SK-N-MC (cell line): Measurements from ENCODE around the gene ABCC1.

Source experiments
- DNase-seq: peaks from one replicate; pipeline ENCODE4 v3.0.0-alpha.2; 2011; ENCODE audit warnings: low read depth, low spot score
- H3K27ac ChIP-seq: fragments of 200-600 bp; sonication (generic); 2 replicates; pipeline ENCODE4 v1.5.1; 2016; ENCODE audit warnings: mixed run types
- H3K36me3 ChIP-seq: fragments of 200-600 bp; sonication (generic); 2 replicates; pipeline ENCODE4 v1.6.1; 2017; ENCODE audit warnings: antibody characterized with exemption, low read length, mixed read lengths; ENCODE audit not compliant: insufficient read depth
- H3K4me3 ChIP-seq: fragments of 200-600 bp; sonication (generic); 2 replicates; pipeline ENCODE4 v1.5.1; 2016
- H3K9ac ChIP-seq: fragments of 200-600 bp; sonication (generic); 2 replicates; pipeline ENCODE4 v1.8.0; 2017; ENCODE audit warnings: mixed run types, mixed read lengths; ENCODE audit not compliant: insufficient read length
- H3K9me3 ChIP-seq: fragments of 200-600 bp; sonication (generic); 2 replicates; pipeline ENCODE4 v1.6.1; 2017; ENCODE audit warnings: low read depth, mild to moderate bottlenecking, antibody characterized with exemption, low read length, moderate library complexity, mixed read lengths
- EZH2 ChIP-seq: fragments of 200-600 bp; sonication (generic); IDR thresholded peaks from one replicate; pipeline ENCODE4 v1.6.1; 2017; ENCODE audit warnings: antibody characterized with exemption
- FOXP2 ChIP-seq: optimal IDR thresholded peaks from 2 replicates; pipeline ENCODE3; 2011; ENCODE audit warnings: mild to moderate bottlenecking, moderate library complexity; ENCODE audit not compliant: insufficient read depth; ENCODE audit errors: extremely low read length, control extremely low read depth
- POLR2AphosphoS5 ChIP-seq: IDR thresholded peaks from 2 replicates; pipeline ENCODE4 v1.6.1; 2012; ENCODE audit warnings: mild to moderate bottlenecking, low read depth, low read length, borderline replicate concordance

Gene ABCC1

DNA sequence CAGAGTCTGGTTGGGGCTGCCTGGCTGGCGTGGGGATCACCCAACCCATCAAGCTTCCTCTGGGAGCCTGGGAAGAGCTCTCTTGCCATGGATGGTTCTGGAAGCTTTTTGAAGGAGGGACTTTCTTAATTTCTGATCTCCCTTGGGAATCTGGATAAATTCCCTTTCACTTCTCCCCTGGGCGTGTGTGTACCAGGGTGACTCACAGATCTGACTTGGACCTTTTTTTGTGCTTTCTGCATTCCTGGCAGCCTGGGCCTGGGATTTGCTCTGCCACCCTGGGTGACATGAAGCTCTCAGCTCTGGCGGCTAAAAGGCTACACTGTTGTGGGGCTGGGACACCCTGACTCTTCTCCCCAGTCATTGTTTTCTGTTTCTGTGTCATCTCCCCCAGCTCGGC is 70.1 kb downstream of the ABCC1 start:
- Histone ChIP-seq H3K9me3 (no peaks in the 10 kb centered on the region), H3K36me3 (peaks cover 11% of the 10 kb centered on the region), H3K4me3 (no peak overlapping the region), H3K27ac (no peak overlapping the region), H3K9ac (no peak overlapping the region)
- no peak for DNase-seq
- TF ChIP-seq EZH2 = no peak
- no peak for TF ChIP-seq POLR2AphosphoS5
- TF ChIP-seq FOXP2 = no peak

DNA sequence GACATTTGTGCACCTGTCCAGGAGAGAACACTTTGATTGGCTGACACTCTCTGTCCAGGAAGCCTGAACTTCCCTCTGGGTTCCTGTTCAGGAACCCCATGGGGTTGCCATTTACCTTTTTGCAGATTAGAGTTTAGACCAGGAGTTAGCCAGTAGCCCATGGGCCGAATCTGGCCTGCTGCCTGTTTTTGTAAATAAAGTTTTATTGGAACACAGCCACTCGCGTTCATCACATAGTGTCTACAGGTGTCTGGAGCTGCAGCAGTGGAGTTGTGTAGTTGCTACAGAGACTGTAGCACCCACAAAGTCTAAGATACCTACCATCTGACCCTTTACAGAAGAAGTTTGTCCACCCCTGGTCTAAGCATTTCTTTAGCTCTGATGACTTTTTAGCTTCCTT is 70.9 kb downstream of the ABCC1 start:
- TF ChIP-seq EZH2 (no peak), FOXP2 (no peak), POLR2AphosphoS5 (no peak)
- no peak for DNase-seq
- Histone ChIP-seq H3K36me3 (peaks cover 11% of the 10 kb centered on the region), H3K9me3 (no peaks in the 10 kb centered on the region), H3K9ac (no peak overlapping the region), H3K27ac (no peak overlapping the region), H3K4me3 (no peak overlapping the region)

DNA sequence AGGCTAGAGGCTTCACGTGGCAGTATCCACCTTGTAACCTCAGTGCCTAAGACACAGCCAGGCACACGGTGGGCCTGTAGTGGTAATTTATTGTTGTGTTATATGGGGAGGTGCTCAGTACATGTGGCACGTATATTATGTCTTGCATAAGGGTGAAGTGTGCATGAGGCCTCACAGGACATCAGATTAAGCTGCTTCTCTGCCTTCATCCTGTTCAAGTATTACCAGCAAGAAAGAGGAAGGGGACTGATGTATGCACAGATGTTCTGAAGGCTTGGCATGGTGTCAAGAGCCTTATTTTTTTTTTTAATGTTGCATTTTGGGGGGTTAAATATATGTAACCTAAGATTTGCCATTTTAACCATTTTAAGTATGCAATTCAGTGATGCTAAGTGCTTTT is 71.6 kb downstream of the ABCC1 start:
- Histone ChIP-seq H3K9me3 (no peaks in the 10 kb centered on the region), H3K36me3 (peaks cover 11% of the 10 kb centered on the region), H3K27ac (no peak overlapping the region), H3K4me3 (no peak overlapping the region), H3K9ac (no peak overlapping the region)
- TF ChIP-seq POLR2AphosphoS5 (no peak), FOXP2 (no peak), EZH2 (no peak)
- DNase-seq = no peak

DNA sequence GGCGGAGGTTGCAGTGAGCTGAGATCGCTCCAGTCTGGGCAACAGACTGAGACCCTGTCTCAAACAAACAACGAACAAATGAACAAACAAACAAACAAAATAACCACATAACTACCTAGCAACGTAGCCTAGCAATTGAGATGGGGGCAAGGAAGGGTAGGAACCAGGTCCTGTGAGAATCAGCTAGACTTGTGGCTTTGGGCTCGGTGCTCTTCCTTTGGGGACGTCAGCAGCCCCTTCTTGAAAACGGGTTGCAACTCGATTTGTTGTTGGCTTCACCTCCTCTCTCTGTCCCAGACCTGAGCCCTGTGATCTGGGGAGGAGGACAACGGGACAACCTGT is 72.2 kb downstream of the ABCC1 start:
- H3K9me3 ChIP-seq = no peaks in the 10 kb centered on the region
- no peak overlapping the region for H3K9ac ChIP-seq
- no peak for TF ChIP-seq FOXP2
- TF ChIP-seq POLR2AphosphoS5 = no peak
- no peak for TF ChIP-seq EZH2
- no peak for DNase-seq
- H3K27ac ChIP-seq = no peak overlapping the region
- peaks cover 8% of the 10 kb centered on the region for H3K36me3 ChIP-seq
- no peak overlapping the region for H3K4me3 ChIP-seq

DNA sequence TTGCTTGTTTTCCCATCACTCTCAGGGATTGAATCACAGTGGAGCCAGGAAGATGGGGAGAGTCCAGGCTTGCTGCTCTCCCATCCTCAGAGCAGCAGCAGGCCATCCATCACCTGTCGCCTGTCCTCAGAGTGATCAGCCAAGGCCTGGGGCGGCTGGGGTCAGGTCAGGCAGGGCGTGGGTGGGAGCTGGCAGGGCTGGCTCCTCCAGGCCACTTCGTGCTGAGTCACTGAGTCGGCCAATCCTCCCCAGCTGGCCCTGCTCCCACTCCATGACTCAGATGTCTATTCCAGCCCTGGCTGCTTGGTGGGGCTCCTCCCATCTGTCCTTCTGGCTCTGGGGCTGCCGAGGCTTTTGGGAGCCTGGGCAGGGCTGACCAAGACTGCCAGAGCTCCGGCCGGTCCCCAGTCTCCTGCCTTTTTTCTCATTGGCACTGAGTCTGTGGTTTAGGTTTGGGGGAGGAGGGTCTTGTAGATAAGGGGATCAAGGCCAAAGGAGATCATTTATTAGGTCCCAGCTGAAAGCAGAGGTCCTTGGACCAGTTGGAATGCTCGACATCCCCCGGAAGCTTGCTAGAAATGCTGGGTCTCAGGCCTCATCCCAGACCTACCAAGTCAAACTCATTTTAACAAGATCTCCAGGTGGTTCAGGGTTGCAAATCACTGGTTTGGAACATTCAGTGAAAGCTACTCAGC is 72.7 kb downstream of the ABCC1 start:
- H3K9me3 ChIP-seq = no peaks in the 10 kb centered on the region
- no peak for DNase-seq
- no peak overlapping the region for H3K4me3 ChIP-seq
- no peak overlapping the region for H3K27ac ChIP-seq
- peaks cover 5% of the 10 kb centered on the region; the same call in 1 of the 2 replicates for H3K36me3 ChIP-seq
- no peak for TF ChIP-seq EZH2
- no peak for TF ChIP-seq FOXP2
- no peak for TF ChIP-seq POLR2AphosphoS5
- H3K9ac ChIP-seq = no peak overlapping the region

DNA sequence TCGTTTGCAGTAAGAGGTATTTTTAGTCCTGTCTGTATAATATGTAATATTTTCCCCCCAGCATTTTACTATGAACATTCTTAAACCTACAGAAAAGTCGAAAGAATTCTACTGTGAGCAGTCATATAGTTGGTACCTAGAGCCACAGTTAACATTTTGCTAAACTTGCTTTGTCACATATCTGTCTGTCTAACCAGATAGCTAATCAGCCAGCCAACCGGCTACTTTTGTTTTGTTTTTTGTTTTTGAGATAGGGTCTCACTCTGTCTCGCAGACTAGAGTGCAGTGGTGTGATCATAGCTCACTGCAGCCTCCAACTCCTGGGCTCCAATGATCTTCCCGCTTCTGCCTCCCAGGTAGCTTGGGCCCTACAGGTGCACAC is 73.3 kb downstream of the ABCC1 start:
- no peak overlapping the region for H3K4me3 ChIP-seq
- H3K36me3 ChIP-seq = peaks cover 5% of the 10 kb centered on the region; the same call in 1 of the 2 replicates
- no peak for TF ChIP-seq FOXP2
- TF ChIP-seq POLR2AphosphoS5 = no peak
- no peak overlapping the region for H3K27ac ChIP-seq
- no peak overlapping the region for H3K9ac ChIP-seq
- no peaks in the 10 kb centered on the region for H3K9me3 ChIP-seq
- no peak for DNase-seq

DNA sequence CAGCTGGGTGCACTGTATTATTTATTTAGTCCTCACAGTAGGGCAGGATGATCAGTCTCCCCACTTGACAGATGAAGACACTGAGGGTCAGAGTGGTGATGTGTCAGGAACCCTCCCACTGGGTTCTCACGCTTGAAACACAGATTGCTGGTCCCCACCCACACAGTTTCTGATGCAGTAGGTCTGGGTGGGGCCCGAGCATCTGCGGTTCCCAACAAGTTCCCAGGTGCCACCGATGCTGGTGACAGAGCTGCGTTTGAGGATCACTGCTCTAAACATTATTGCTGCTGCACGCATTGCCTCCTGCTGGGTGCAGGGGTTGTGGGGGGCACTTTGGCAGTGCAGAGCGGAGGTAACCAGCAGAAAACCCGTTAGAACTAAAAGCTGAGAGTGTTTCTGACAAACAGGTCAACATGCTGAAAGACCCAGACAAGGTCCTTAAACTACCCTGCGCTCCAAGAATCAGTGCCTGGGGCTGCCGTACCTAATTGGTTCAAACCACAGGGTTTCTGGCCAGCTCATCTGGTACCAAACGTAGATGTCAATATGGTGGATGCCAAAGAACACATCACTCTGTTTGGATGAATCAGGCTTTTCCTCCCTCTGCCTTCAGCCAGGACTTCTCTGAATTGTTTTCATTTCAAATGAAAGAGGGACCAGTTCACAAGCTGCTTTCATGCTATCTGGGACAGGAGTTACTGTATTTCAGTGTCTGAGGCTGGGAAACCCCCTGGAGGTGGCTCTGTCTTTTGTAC is 76.0 kb downstream of the ABCC1 start:
- H3K36me3 ChIP-seq = no peaks in the 10 kb centered on the region
- no peak overlapping the region for H3K27ac ChIP-seq
- no peak overlapping the region for H3K4me3 ChIP-seq
- no peak overlapping the region for H3K9ac ChIP-seq
- no peaks in the 10 kb centered on the region for H3K9me3 ChIP-seq
- no peak for DNase-seq
- TF ChIP-seq EZH2 (no peak), FOXP2 (no peak), POLR2AphosphoS5 (no peak)

DNA sequence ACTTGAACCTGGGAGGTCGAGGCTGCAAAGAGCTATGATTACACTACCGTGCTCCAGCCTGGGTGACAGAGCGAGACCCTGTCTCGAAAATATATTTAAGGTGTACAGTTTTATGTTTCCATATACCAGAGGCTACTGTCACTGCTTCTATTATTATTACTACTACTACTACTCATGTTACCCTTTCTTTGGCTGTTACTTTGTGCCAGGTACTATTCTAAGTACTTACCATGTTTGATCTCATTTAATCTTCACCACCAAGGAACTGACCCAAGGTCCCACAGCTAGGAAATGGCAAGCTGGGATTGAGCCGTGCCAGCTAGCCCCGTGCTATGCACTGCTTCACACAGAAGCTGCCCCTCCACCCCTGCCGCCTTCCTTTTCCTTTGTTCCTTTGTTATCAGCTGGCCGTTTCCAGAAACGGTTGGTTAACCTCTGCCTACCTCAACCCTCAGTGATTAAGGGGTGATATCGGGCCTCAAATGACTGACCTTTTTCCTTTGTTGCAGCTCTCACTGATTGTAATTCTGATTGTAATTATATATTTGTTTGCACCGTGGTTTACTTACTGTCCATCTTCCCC is 78.4 kb downstream of the ABCC1 start:
- DNase-seq = no peak
- Histone ChIP-seq H3K4me3 (no peak overlapping the region), H3K36me3 (no peaks in the 10 kb centered on the region)

More for the DNA sequence above, 78.4 kb downstream of the ABCC1 start:
- no peaks in the 10 kb centered on the region for H3K9me3 ChIP-seq
- H3K9ac ChIP-seq = no peak overlapping the region
- H3K27ac ChIP-seq = no peak overlapping the region
- TF ChIP-seq EZH2 (no peak), FOXP2 (no peak), POLR2AphosphoS5 (no peak)
